ENCODE data around the gene ZNF367. TPM values are rescaled to one million over a fixed set of nuclear protein-coding genes. Genes with fewer than 3 reads are reported as not detected.

Gene ZNF367
- total and polyA plus RNA-seq, 2 of the 4 experiments (the other 2 are of a cell fraction): 1.1 to 2.7 TPM

GRCh38 chr9:96345551-96345950 is 72.6 kb downstream of the ZNF367 start:
- intact Hi-C loops (cut with micrococcal nuclease) (no loop called here), dilution Hi-C loops (cut with HindIII; ENCODE audit: low sequenced_read_pairs, unreplicated experiment) (no loop called here), in situ Hi-C loops (cut with MboI; ENCODE audit: low sequenced_read_pairs) (no loop called here)
- no peak overlapping the region for H3K27ac ChIP-seq (ENCODE audit: insufficient read depth, low read length)
- peak overlapping the region; percentile 53; the same call in 1 of the 2 replicates for H3K4ac ChIP-seq (ENCODE audit: low read depth, low read length)
- H2BK120ac ChIP-seq (ENCODE audit: low read depth, low read length): peak overlapping the region; percentile 3; the same call in 1 of the 2 replicates
- peaks cover 4% of the 10 kb centered on the region for H3K9me3 ChIP-seq (ENCODE audit: control insufficient read depth, insufficient read depth, low read length)
- no peak overlapping the region for H3K9ac ChIP-seq (ENCODE audit: low read depth, low read length)
- H3K79me1 ChIP-seq (ENCODE audit: low read depth in 1 of 2, low read length in 2 of 2): peaks cover 3 to 7% of the 10 kb centered on the region in 2 experiments; a peak in 1 of 4 replicates
- H3K18ac ChIP-seq (ENCODE audit: low read depth, low read length): no peak overlapping the region
- peak overlapping the region; percentile 6; the same call in 1 of the 3 replicates for H2BK15ac ChIP-seq (ENCODE audit: low read depth, low read length)
- no peak overlapping the region for H3K14ac ChIP-seq (replicated peaks; ENCODE audit: low read depth, low read length)
- H3K27me3 ChIP-seq (ENCODE audit: control insufficient read depth, insufficient read depth, low read length): no peaks in the 10 kb centered on the region
- no peak overlapping the region for H2AFZ ChIP-seq (replicated peaks; ENCODE audit: low read length, poor library complexity)
- H3K4me3 ChIP-seq (ENCODE audit: insufficient read depth, low read depth, low read length): no peak overlapping the region
- peak overlapping the region; percentile 5; the same call in 1 of the 2 replicates for H2AK5ac ChIP-seq (ENCODE audit: low read depth, low read length)
- ChIA-PET CTCF (no interaction called here), POLR2A (ENCODE audit: unreplicated experiment) (no interaction called here)
- peaks cover 8% of the 10 kb centered on the region for H3K4me1 ChIP-seq (ENCODE audit: control insufficient read depth, insufficient read depth, low read length)
- no peak overlapping the region for H3K23ac ChIP-seq (ENCODE audit: low read depth, low read length)
- no peak for TF ChIP-seq MAZ (IDR thresholded peaks at IDR 0.05; ENCODE audit: borderline replicate concordance, low read depth, low read length)
- no peak for TF ChIP-seq SMC3 (IDR thresholded peaks at IDR 0.05; ENCODE audit: low read depth, low read length)
- TF ChIP-seq BHLHE40 (IDR thresholded peaks at IDR 0.05; ENCODE audit: low read depth, low read length): no peak
- TF ChIP-seq CTCF (conservative IDR thresholded peaks at IDR 0.05; ENCODE audit: low read depth, low read length): no peak
- TF ChIP-seq RFX5 (IDR thresholded peaks at IDR 0.05; ENCODE audit: low read depth, low read length): no peak
- no peak for TF ChIP-seq CHD1 (IDR thresholded peaks at IDR 0.05; ENCODE audit: low read depth, low read length)
- no peak for TF ChIP-seq RCOR1 (IDR thresholded peaks at IDR 0.05; ENCODE audit: insufficient replicate concordance, low read length)
- TF ChIP-seq USF2 (IDR thresholded peaks at IDR 0.05; ENCODE audit: low read depth, low read length): no peak
- H4K20me1 ChIP-seq (ENCODE audit: insufficient read depth, low read length): no peaks in the 10 kb centered on the region
- no peak overlapping the region for H2BK5ac ChIP-seq (ENCODE audit: low read depth, low read length, poor library complexity, severe bottlenecking)
- WGBS, 2 experiments (ENCODE audit: extremely low coverage in 2 of 2, insufficient read length in 1 of 2): 90% methylated on average over 2 of the region's 9 CpGs; no CpG with 5 or more reads in 1 of the 2 experiments
- H3K4me2 ChIP-seq (ENCODE audit: low read depth, low read length): no peak overlapping the region
- ATAC-seq (ENCODE audit: low read depth) (no peak), DNase-seq (no peak)
- peaks cover 7% of the 10 kb centered on the region for H3K36me3 ChIP-seq (ENCODE audit: control insufficient read depth, insufficient read depth, low read length)
- H4K8ac ChIP-seq (ENCODE audit: low read depth in 2 of 2, low read length in 2 of 2): no peak overlapping the region
- 0 out of 2 replicates have a peak overlapping the region, but pooled peaks have one; percentile 12 for H4K91ac ChIP-seq (ENCODE audit: insufficient read depth, low read depth, low read length)
- BruUV-seq (replicated peaks): no TSS peak
- peak overlapping the region; percentile 34; the same call in 1 of the 2 replicates for H2BK20ac ChIP-seq (ENCODE audit: low read depth, low read length)
- peak overlapping the region; percentile 31 for H2AK9ac ChIP-seq (replicated peaks; ENCODE audit: low read depth, low read length, poor library complexity)
- H3K9me1 ChIP-seq (ENCODE audit: insufficient read depth, low read length): peaks cover 9% of the 10 kb centered on the region
- no peak overlapping the region for H3K56ac ChIP-seq (ENCODE audit: extremely low read depth, insufficient read depth, low read length)
- no peak overlapping the region for H4K5ac ChIP-seq (ENCODE audit: low read depth, low read length)

All from IMR-90 (cell line).